HepG2 (cell line): ENCODE data around the gene FAM83D. TPM values are rescaled to one million over a fixed set of nuclear protein-coding genes. Genes with fewer than 3 reads are reported as not detected.
A peak's percentile ranks its signal among the peaks of the same experiment; 100 is the strongest.

Source experiments
- ATAC-seq: fragments of 200-7000 bp; cut with Tn5 transposase; 3 replicates; pipeline ENCODE4 v1.9.1; 2020; ENCODE audit warnings: mild to moderate bottlenecking, moderate library complexity
- BruUV-seq: library from RNA; stranded (reverse); fragments of 400-500 nt; replicated peaks from 2 replicates; lab custom pipeline; 2021; lab: Mats Ljungman, UMichigan
- CTCF ChIA-PET: fragments of 300-600 bp; formaldehyde crosslinking; extraction: SDS; loops from one replicate; lab custom pipeline; 2021; ENCODE audit warnings: low total read pairs, inconsistent platforms, low intra/inter-chr PET ratio; lab: Yijun Ruan, JAX
- POLR2A ChIA-PET: fragments of 350-600 bp; sonication (Branson Sonifier 250); formaldehyde crosslinking; loops from one replicate; lab custom pipeline; 2020; ENCODE audit warnings: antibody characterized with exemption, inconsistent platforms; lab: Yijun Ruan, JAX
- DNase-seq: peaks from one replicate; pipeline ENCODE4 v3.0.0-alpha.2; 2015; ENCODE audit warnings: low spot score
- FAIRE-seq: peaks from 3 replicates; lab custom pipeline; 2011; peaks lifted over from hg19 to GRCh38; lab: Jason Lieb, UNC
- H2AFZ ChIP-seq: one replicate; pipeline ENCODE4 v1.6.1; 2011; ENCODE audit warnings: low read length, inconsistent platforms
- H3K27ac ChIP-seq: fragments of 300-600 bp; 3 replicates; pipeline ENCODE4 v1.8.0; 2011; ENCODE audit warnings: mixed run types, mild to moderate bottlenecking, mixed read lengths, low read length, inconsistent platforms; ENCODE audit not compliant: insufficient read depth; ENCODE audit errors: extremely low read length
- H3K27me3 ChIP-seq, 2 experiments: fragments of 200-600 bp in 1 of 2; 2 replicates in 1 of 2; 3 replicates in 1 of 2; pipeline versions ENCODE4 v1.6.0 to v1.8.0; 2011; ENCODE audit warnings: low read length in 2 of 2, mild to moderate bottlenecking in 2 of 2, moderate library complexity in 2 of 2, inconsistent platforms in 1 of 2; ENCODE audit not compliant: insufficient read depth in 2 of 2, control insufficient read depth in 1 of 2
- H3K36me3 ChIP-seq, 2 experiments: fragments of 200-600 bp in 1 of 2; replicated peaks in 1 of 2; 2 replicates in 1 of 2; 3 replicates in 1 of 2; pipeline versions ENCODE4 v1.5.1 to v1.8.0; 2011; ENCODE audit warnings: low read length in 2 of 2, inconsistent platforms in 1 of 2; ENCODE audit not compliant: insufficient read depth in 2 of 2, control insufficient read depth in 1 of 2
- H3K4me1 ChIP-seq: 2 replicates; pipeline ENCODE4 v1.5.1; 2012; ENCODE audit warnings: low read length, inconsistent platforms; ENCODE audit not compliant: insufficient read depth
- H3K4me2 ChIP-seq: 2 replicates; pipeline ENCODE4 v1.6.0; 2011; ENCODE audit warnings: low read depth, low read length, inconsistent platforms
- H3K4me3 ChIP-seq, 3 experiments: fragments of 200-600 bp in 1 of 3; sonication (generic), shearing (Covaris generic) in 1 of 3; replicated peaks in 1 of 3; 2 replicates each; pipeline ENCODE4 v1.5.1; 2011 to 2016; ENCODE audit warnings: low read length in 3 of 3, inconsistent platforms in 2 of 3, low read depth in 2 of 3, mild to moderate bottlenecking in 2 of 3, control low read depth in 1 of 3, mixed read lengths in 1 of 3; ENCODE audit not compliant: insufficient read depth in 1 of 3
- H3K79me2 ChIP-seq: one replicate; pipeline ENCODE4 v1.6.1; 2011; ENCODE audit warnings: low read length, inconsistent platforms; ENCODE audit not compliant: insufficient read depth
- H3K9ac ChIP-seq: 2 replicates; pipeline ENCODE4 v1.6.0; 2011; ENCODE audit warnings: mild to moderate bottlenecking, low read depth, low read length, inconsistent platforms; ENCODE audit not compliant: insufficient read depth
- H3K9me3 ChIP-seq: 2 replicates; pipeline ENCODE4 v1.5.1; 2012; ENCODE audit warnings: mild to moderate bottlenecking, low read length
- H4K20me1 ChIP-seq: 2 replicates; pipeline ENCODE4 v1.6.0; 2011; ENCODE audit warnings: inconsistent platforms, mild to moderate bottlenecking, low read length, moderate library complexity; ENCODE audit not compliant: insufficient read depth
- CREB1 ChIP-seq, 2 experiments: fragments of 450-650 bp in 1 of 2; IDR thresholded peaks; 2 replicates each; pipeline ENCODE4 v1.6.1; 2016 to 2017; ENCODE audit warnings: control low read depth in 1 of 2, mild to moderate bottlenecking in 1 of 2, missing compliant biosample characterization in 1 of 2, missing genetic modification characterization in 1 of 2
- CTCF ChIP-seq: sonication (generic); formaldehyde crosslinking; IDR thresholded peaks from 2 replicates; pipeline ENCODE4 v1.5.0; 2020; ENCODE audit warnings: mild to moderate bottlenecking, missing genetic modification reagents, moderate library complexity
- GMEB2 ChIP-seq: IDR thresholded peaks from 2 replicates; pipeline ENCODE4 v1.6.1; 2016; ENCODE audit warnings: missing biosample characterization, missing genetic modification reagents, low read depth
- HNF4A ChIP-seq: sonication (generic); formaldehyde crosslinking; IDR thresholded peaks from 2 replicates; pipeline ENCODE4 v1.4.0; 2020; ENCODE audit warnings: missing genetic modification reagents
- HOXA3 ChIP-seq: sonication (generic); formaldehyde crosslinking; IDR thresholded peaks from 2 replicates; pipeline ENCODE4 v1.5.0; 2020; ENCODE audit warnings: missing genetic modification reagents
- MXD1 ChIP-seq: sonication (generic); formaldehyde crosslinking; IDR thresholded peaks from 2 replicates; pipeline ENCODE4 v1.4.0; 2020; ENCODE audit warnings: mild to moderate bottlenecking, missing genetic modification reagents
- YY1 ChIP-seq: IDR thresholded peaks from 2 replicates; pipeline ENCODE4 v1.6.1; 2011; ENCODE audit warnings: low read length, low read depth, moderate library complexity, mild to moderate bottlenecking; ENCODE audit not compliant: insufficient read depth, insufficient replicate concordance
- ZBTB46 ChIP-seq: sonication (generic); formaldehyde crosslinking; IDR thresholded peaks from 2 replicates; pipeline ENCODE4 v1.4.0; 2020; ENCODE audit warnings: mild to moderate bottlenecking, missing genetic modification reagents, borderline replicate concordance
- ZGPAT ChIP-seq: IDR thresholded peaks from 2 replicates; pipeline ENCODE4 v1.6.1; 2016; ENCODE audit warnings: mild to moderate bottlenecking
- ZNF7 ChIP-seq: IDR thresholded peaks from 2 replicates; pipeline ENCODE4 v1.6.1; 2016; ENCODE audit warnings: missing biosample characterization, missing genetic modification reagents
- ZNF770 ChIP-seq: sonication (generic); formaldehyde crosslinking; IDR thresholded peaks from 2 replicates; pipeline ENCODE4 v1.5.0; 2020; ENCODE audit warnings: mild to moderate bottlenecking, missing genetic modification reagents
- WGBS: methylation state at CpG from one replicate; pipeline ENCODE4 v1.1.6; 2017; ENCODE audit warnings: low lambda C conversion rate; 5-methylcytosine and 5-hydroxymethylcytosine counted together
- in situ Hi-C: cut with HindIII; loops from 2 replicates; pipeline ENCODE4 v1.10.0; 2017; ENCODE audit warnings: low pct_unique_long_range_greater_than_20kb; ENCODE audit not compliant: extremely low pct_ligation_motif_present
- intact Hi-C: fragments of 100-400 bp; cut with micrococcal nuclease; formaldehyde crosslinking; loops from one replicate; pipeline ENCODE4 v1.10.0; 2022; ENCODE audit not compliant: unreplicated experiment
- polyA plus RNA-seq, 8 experiments: library from polyadenylated mRNA; depleted of rRNA in 3 of 8; stranded (reverse) in 7 of 8; unstranded in 1 of 8; fragments of >200 nt; fragmentation: Illumina TruSeq in 4 of 8; extraction: Trizol in 4 of 8; gene quantifications; 2 replicates each; pipeline versions ENCODE4 v1.2.1 to v1.2.3, GENCODE V29; 2011 to 2016; ENCODE audit warnings: low read depth in 4 of 8, missing spikeins in 1 of 8, mixed read lengths in 1 of 8; ENCODE audit not compliant: insufficient read depth in 1 of 8
- total RNA-seq, 5 experiments: library from RNA; depleted of rRNA; stranded (reverse); fragments of >200 nt; fragmentation: Illumina TruSeq; extraction: Trizol; gene quantifications; 2 replicates each; pipeline ENCODE4 v1.2.3, GENCODE V29; 2016; ENCODE audit warnings: low read depth in 1 of 5

Gene FAM83D
- total and polyA plus RNA-seq, 2 of the 13 experiments (the other 11 are each of a cell fraction or from before 2014, with no cell fraction given) = 51.4 to 64.0 TPM

GRCh38 chr20:38907918-38908677, 18.1 kb upstream of the FAM83D start (continued):
- TF ChIP-seq CTCF (CRISPR knock-in tag) = 0 out of 2 replicates have a peak, but pooled peaks have one; percentile 4
- no peak for TF ChIP-seq MXD1 (CRISPR knock-in tag)

- Histone ChIP-seq H3K4me3 (no peak overlapping the region), H3K27me3 (peaks cover 3 to 5% of the 10 kb centered on the region in 2 experiments; a peak in 4 of 5 replicates), H3K4me2 (no peak overlapping the region), H3K27ac (peak overlapping the region; percentile 83), H4K20me1 (no peaks in the 10 kb centered on the region), H3K4me1 (peaks cover 74% of the 10 kb centered on the region), H3K9me3 (no peaks in the 10 kb centered on the region), H3K79me2 (no peaks in the 10 kb centered on the region), H3K9ac (no peak overlapping the region), H3K36me3 (no peaks in the 10 kb centered on the region), H2AFZ (no peak overlapping the region)
- WGBS = 64% methylated on average over 7 of the region's 7 CpGs
- FAIRE-seq (no peak), DNase-seq (no peak), ATAC-seq (no peak)
- POLR2A ChIA-PET = no interaction called here
- CTCF ChIA-PET = no interaction called here
- no TSS peak for BruUV-seq
- in situ Hi-C loops = no loop called here
- intact Hi-C loops = no loop called here
- TF ChIP-seq HOXA3 = peak; percentile 31; the same call in 1 of the 2 replicates
- TF ChIP-seq ZBTB46 (CRISPR knock-in tag) = no peak
- no peak for TF ChIP-seq CREB1 (IDR thresholded peaks at IDR 0.05)
- no peak for TF ChIP-seq CREB1 (CRISPR knock-in tag; IDR thresholded peaks at IDR 0.05)
- no peak for TF ChIP-seq YY1
- 0 out of 2 replicates have a peak, but pooled peaks have one; percentile 34 for TF ChIP-seq ZGPAT (CRISPR knock-in tag)
- TF ChIP-seq GMEB2 (CRISPR knock-in tag) = no peak
- TF ChIP-seq HNF4A (CRISPR knock-in tag) = peak; percentile 31; the same call in 1 of the 2 replicates
- 0 out of 2 replicates have a peak, but pooled peaks have one; percentile 11 for TF ChIP-seq ZNF7 (CRISPR knock-in tag)
- TF ChIP-seq ZNF770 (CRISPR knock-in tag) = peak; percentile 76
Observed at GRCh38 chr20:38915355-38915754, 10.9 kb upstream of the FAM83D start.
